GM23338 (cell line): ENCODE results near the gene TPM2. TPM values are rescaled to one million over a fixed set of nuclear protein-coding genes. Genes with fewer than 3 reads are reported as not detected.

Experiments used
- ATAC-seq: fragments of 200-7000 bp; cut with Tn5 transposase; 3 replicates; pipeline ENCODE4 v1.9.1; 2020
- DNase-seq: peaks from one replicate; pipeline ENCODE4 v3.0.0-alpha.2; 2015; ENCODE audit warnings: low spot score
- H2AFZ ChIP-seq: fragments of 200-600 bp; sonication (generic); 2 replicates; pipeline ENCODE4 v1.8.0; 2016; ENCODE audit warnings: antibody characterized with exemption, mild to moderate bottlenecking, moderate library complexity
- H3F3A ChIP-seq: fragments of 200-600 bp; sonication (generic); replicated peaks from 2 replicates; pipeline ENCODE4 v1.8.0; 2017; ENCODE audit warnings: antibody characterized with exemption, mixed run types, low read depth
- H3K27ac ChIP-seq: fragments of 200-600 bp; sonication (generic); 2 replicates; pipeline ENCODE4 v1.6.1; 2016; ENCODE audit warnings: low read depth
- H3K27me3 ChIP-seq: fragments of 200-600 bp; sonication (generic); 2 replicates; pipeline ENCODE4 v1.8.0; 2016; ENCODE audit warnings: mild to moderate bottlenecking, mixed run types, moderate library complexity; ENCODE audit not compliant: insufficient read depth
- H3K36me3 ChIP-seq: fragments of 200-600 bp; sonication (generic); 2 replicates; pipeline ENCODE4 v1.8.0; 2016; ENCODE audit warnings: mild to moderate bottlenecking; ENCODE audit not compliant: insufficient read depth
- H3K4me1 ChIP-seq: fragments of 200-600 bp; sonication (generic); 2 replicates; pipeline ENCODE4 v1.8.0; 2016; ENCODE audit warnings: mild to moderate bottlenecking, moderate library complexity; ENCODE audit not compliant: insufficient read depth
- H3K4me2 ChIP-seq: fragments of 200-600 bp; sonication (generic); 2 replicates; pipeline ENCODE4 v1.7.1; 2017; ENCODE audit warnings: mixed run types
- H3K4me3 ChIP-seq: fragments of 200-600 bp; sonication (generic); 2 replicates; pipeline ENCODE4 v1.6.1; 2016; ENCODE audit warnings: mixed run types
- H3K79me2 ChIP-seq: fragments of 200-600 bp; sonication (generic); replicated peaks from 2 replicates; pipeline ENCODE4 v1.8.0; 2017; ENCODE audit warnings: mild to moderate bottlenecking; ENCODE audit not compliant: insufficient read depth
- H3K9me2 ChIP-seq: fragments of 200-600 bp; sonication (generic); 2 replicates; pipeline ENCODE4 v1.8.0; 2017; ENCODE audit not compliant: insufficient read depth
- H4K20me1 ChIP-seq: fragments of 200-600 bp; sonication (generic); replicated peaks from 2 replicates; pipeline ENCODE4 v1.8.0; 2017; ENCODE audit warnings: mild to moderate bottlenecking; ENCODE audit not compliant: insufficient read depth
- H3K27ac Mint-ChIP-seq: 2 replicates; pipeline ENCODE4 v1.8.0; 2020; ENCODE audit warnings: inconsistent platforms, mild to moderate bottlenecking, moderate library complexity, mixed read lengths
- H3K27me3 Mint-ChIP-seq: 3 replicates; pipeline ENCODE4 v1.8.0; 2022; ENCODE audit warnings: low read depth, mild to moderate bottlenecking, moderate library complexity, mixed read lengths, inconsistent platforms; ENCODE audit not compliant: insufficient read depth, poor library complexity
- H3K36me3 Mint-ChIP-seq: 3 replicates; pipeline ENCODE4 v1.8.0; 2021; ENCODE audit warnings: low read depth, mild to moderate bottlenecking, inconsistent platforms, moderate library complexity, mixed read lengths
- H3K4me1 Mint-ChIP-seq: 3 replicates; pipeline ENCODE4 v1.8.0; 2020; ENCODE audit warnings: mild to moderate bottlenecking, inconsistent platforms, mixed read lengths
- H3K4me3 Mint-ChIP-seq: 3 replicates; pipeline ENCODE4 v1.8.0; 2021; ENCODE audit warnings: moderate library complexity, mild to moderate bottlenecking, inconsistent platforms, mixed read lengths
- H3K9me3 Mint-ChIP-seq: 3 replicates; pipeline ENCODE4 v1.8.0; 2020; ENCODE audit warnings: moderate library complexity, mild to moderate bottlenecking, inconsistent platforms, mixed read lengths
- CREB1 ChIP-seq: fragments of 250-450 bp; sonication (Bioruptor Pico); IDR thresholded peaks from 2 replicates; pipeline ENCODE4 v1.5.0; 2020; ENCODE audit warnings: low read depth, mild to moderate bottlenecking, moderate library complexity
- JUNB ChIP-seq: IDR thresholded peaks from one replicate; pipeline ENCODE4 v1.6.1; 2016; ENCODE audit warnings: antibody characterized with exemption; ENCODE audit not compliant: unreplicated experiment
- POLR2AphosphoS5 ChIP-seq: IDR thresholded peaks from 2 replicates; pipeline ENCODE4 v1.6.1; 2016; ENCODE audit warnings: antibody characterized with exemption, low read depth
- ZNF114 ChIP-seq: fragments of 250-450 bp; sonication (Bioruptor Pico); IDR thresholded peaks from 2 replicates; pipeline ENCODE4 v1.5.0; 2020; ENCODE audit warnings: mild to moderate bottlenecking, moderate library complexity
- ZNF331 ChIP-seq: fragments of 250-450 bp; sonication (Bioruptor Pico); IDR thresholded peaks from 2 replicates; pipeline ENCODE4 v1.5.0; 2020; ENCODE audit warnings: low read depth, mild to moderate bottlenecking, moderate library complexity
- polyA plus RNA-seq: library from polyadenylated mRNA; unstranded; fragments of >200 nt; fragmentation: Nextera tagmentation; extraction: Ambion mirVana; gene quantifications from 2 replicates; pipeline ENCODE4 v1.2.1, GENCODE V29; 2016
- total RNA-seq: library from RNA; depleted of rRNA; stranded (reverse); fragments of >200 nt; shearing (Covaris generic); gene quantifications from 2 replicates; pipeline ENCODE4 v1.2.3, GENCODE V29; 2014
- TF ChIP-seq, protein P1 (sequence below): IDR thresholded peaks from 2 replicates; pipeline ENCODE4 v1.6.1; 2016; ENCODE audit warnings: antibody characterized with exemption

TPM2 gene
- total and polyA plus RNA-seq, 2 experiments from 2014 or later: 116 to 488 TPM

DNA sequence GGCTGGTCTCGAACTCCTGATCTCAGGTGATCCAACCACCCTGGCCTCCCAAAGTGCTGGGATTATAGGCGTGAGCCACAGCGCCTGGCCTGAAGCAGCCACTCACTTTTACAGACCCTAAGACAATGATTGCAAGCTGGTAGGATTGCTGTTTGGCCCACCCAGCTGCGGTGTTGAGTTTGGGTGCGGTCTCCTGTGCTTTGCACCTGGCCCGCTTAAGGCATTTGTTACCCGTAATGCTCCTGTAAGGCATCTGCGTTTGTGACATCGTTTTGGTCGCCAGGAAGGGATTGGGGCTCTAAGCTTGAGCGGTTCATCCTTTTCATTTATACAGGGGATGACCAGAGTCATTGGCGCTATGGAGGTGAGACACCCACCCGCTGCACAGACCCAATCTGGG is 14.5 kb downstream of the TPM2 start:
- Mint-ChIP-seq H3K4me3 (peak overlapping the region; percentile 78), H3K27me3 (peaks cover 22% of the 10 kb centered on the region), H3K36me3 (no peaks in the 10 kb centered on the region), H3K9me3 (no peaks in the 10 kb centered on the region), H3K27ac (no peak overlapping the region), H3K4me1 (peaks cover 15% of the 10 kb centered on the region)
- ATAC-seq: peak; percentile 27
- peak overlapping the region; percentile 74 for H3K4me3 ChIP-seq
- no peaks in the 10 kb centered on the region for H3K36me3 ChIP-seq
- peak overlapping the region; percentile 98; the same call in 1 of the 2 replicates for H2AFZ ChIP-seq
- TF ChIP-seq JUNB (no peak), POLR2AphosphoS5 (no peak)
- peak overlapping the region; percentile 77 for H3K4me2 ChIP-seq
- H3F3A ChIP-seq: 0 out of 2 replicates have a peak, but pooled peaks cover 8% of the 10 kb centered on the region
- H3K27ac ChIP-seq: no peak overlapping the region
- no peaks in the 10 kb centered on the region for H3K79me2 ChIP-seq
- no peaks in the 10 kb centered on the region for H4K20me1 ChIP-seq
- H3K9me2 ChIP-seq: no peaks in the 10 kb centered on the region
- peaks cover 5% of the 10 kb centered on the region; the same call in 1 of the 2 replicates for H3K4me1 ChIP-seq
- peak; percentile 72 for DNase-seq
- peaks cover 20% of the 10 kb centered on the region for H3K27me3 ChIP-seq

DNA sequence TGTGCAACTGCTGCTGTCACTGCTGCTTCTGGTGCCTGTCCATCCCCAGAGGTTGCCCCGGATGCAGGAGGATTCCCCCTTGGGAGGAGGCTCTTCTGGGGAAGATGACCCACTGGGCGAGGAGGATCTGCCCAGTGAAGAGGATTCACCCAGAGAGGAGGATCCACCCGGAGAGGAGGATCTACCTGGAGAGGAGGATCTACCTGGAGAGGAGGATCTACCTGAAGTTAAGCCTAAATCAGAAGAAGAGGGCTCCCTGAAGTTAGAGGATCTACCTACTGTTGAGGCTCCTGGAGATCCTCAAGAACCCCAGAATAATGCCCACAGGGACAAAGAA is 15.7 kb downstream of the TPM2 start:
- DNase-seq (no peak), ATAC-seq (no peak)
- Mint-ChIP-seq H3K27me3 (peaks cover 16% of the 10 kb centered on the region), H3K27ac (no peak overlapping the region), H3K36me3 (no peaks in the 10 kb centered on the region), H3K4me1 (peaks cover 10% of the 10 kb centered on the region), H3K9me3 (no peaks in the 10 kb centered on the region), H3K4me3 (no peak overlapping the region)
- H3K27me3 ChIP-seq: peaks cover 20% of the 10 kb centered on the region
- no peak overlapping the region for H3K4me3 ChIP-seq
- TF ChIP-seq, protein P1, sequence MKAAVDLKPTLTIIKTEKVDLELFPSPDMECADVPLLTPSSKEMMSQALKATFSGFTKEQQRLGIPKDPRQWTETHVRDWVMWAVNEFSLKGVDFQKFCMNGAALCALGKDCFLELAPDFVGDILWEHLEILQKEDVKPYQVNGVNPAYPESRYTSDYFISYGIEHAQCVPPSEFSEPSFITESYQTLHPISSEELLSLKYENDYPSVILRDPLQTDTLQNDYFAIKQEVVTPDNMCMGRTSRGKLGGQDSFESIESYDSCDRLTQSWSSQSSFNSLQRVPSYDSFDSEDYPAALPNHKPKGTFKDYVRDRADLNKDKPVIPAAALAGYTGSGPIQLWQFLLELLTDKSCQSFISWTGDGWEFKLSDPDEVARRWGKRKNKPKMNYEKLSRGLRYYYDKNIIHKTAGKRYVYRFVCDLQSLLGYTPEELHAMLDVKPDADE: no peak
- TF ChIP-seq JUNB: no peak
- no peak for TF ChIP-seq ZNF114 (CRISPR knock-in tag)
- H3K27ac ChIP-seq: no peak overlapping the region
- no peaks in the 10 kb centered on the region for H4K20me1 ChIP-seq
- H2AFZ ChIP-seq: no peak overlapping the region
- no peaks in the 10 kb centered on the region for H3K36me3 ChIP-seq
- H3K4me1 ChIP-seq: peaks cover 5% of the 10 kb centered on the region; the same call in 1 of the 2 replicates
- H3F3A ChIP-seq: 0 out of 2 replicates have a peak, but pooled peaks cover 7% of the 10 kb centered on the region
- no peak overlapping the region for H3K4me2 ChIP-seq
- no peaks in the 10 kb centered on the region for H3K79me2 ChIP-seq
- H3K9me2 ChIP-seq: no peaks in the 10 kb centered on the region

DNA sequence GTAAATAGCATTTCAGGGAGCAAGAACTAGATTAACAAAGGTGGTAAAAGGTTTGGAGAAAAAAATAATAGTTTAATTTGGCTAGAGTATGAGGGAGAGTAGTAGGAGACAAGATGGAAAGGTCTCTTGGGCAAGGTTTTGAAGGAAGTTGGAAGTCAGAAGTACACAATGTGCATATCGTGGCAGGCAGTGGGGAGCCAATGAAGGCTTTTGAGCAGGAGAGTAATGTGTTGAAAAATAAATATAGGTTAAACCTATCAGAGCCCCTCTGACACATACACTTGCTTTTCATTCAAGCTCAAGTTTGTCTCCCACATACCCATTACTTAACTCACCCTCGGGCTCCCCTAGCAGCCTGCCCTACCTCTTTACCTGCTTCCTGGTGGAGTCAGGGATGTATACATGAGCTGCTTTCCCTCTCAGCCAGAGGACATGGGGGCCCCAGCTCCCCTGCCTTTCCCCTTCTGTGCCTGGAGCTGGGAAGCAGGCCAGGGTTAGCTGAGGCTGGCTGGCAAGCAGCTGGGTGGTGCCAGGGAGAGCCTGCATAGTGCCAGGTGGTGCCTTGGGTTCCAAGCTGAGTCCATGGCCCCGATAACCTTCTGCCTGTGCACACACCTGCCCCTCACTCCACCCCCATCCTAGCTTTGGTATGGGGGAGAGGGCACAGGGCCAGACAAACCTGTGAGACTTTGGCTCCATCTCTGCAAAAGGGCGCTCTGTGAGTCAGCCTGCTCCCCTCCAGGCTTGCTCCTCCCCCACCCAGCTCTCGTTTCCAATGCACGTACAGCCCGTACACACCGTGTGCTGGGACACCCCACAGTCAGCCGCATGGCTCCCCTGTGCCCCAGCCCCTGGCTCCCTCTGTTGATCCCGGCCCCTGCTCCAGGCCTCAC is 16.3 kb downstream of the TPM2 start, which contains the start of gene CA9:
TSS of gene CA9 (plus strand) at position 797 of the 893 bp plus-strand sequence. CDS start at position 829, 32 bp downstream.
- Histone ChIP-seq H3K36me3 (no peaks in the 10 kb centered on the region), H3F3A (0 out of 2 replicates have a peak, but pooled peaks cover 7% of the 10 kb centered on the region), H3K9me2 (peaks cover 5% of the 10 kb centered on the region), H3K4me2 (no peak within 1 kb of the TSS), H3K27me3 (peaks cover 20% of the 10 kb centered on the region), H3K4me1 (peaks cover 5% of the 10 kb centered on the region; the same call in 1 of the 2 replicates), H3K79me2 (no peaks in the 10 kb centered on the region), H4K20me1 (no peaks in the 10 kb centered on the region), H3K27ac (no peak within 1 kb of the TSS), H3K4me3 (no peak within 1 kb of the TSS), H2AFZ (no peak within 1 kb of the TSS)
- peak within 1 kb of the TSS; percentile 78 for H3K4me3 Mint-ChIP-seq
- DNase-seq (no peak), ATAC-seq (no peak)
- peaks cover 15% of the 10 kb centered on the region for H3K27me3 Mint-ChIP-seq
- H3K36me3 Mint-ChIP-seq: no peaks in the 10 kb centered on the region
- no peaks in the 10 kb centered on the region for H3K9me3 Mint-ChIP-seq
- H3K4me1 Mint-ChIP-seq: peaks cover 10% of the 10 kb centered on the region
- no peak within 1 kb of the TSS for H3K27ac Mint-ChIP-seq
- TF ChIP-seq, protein P1: no peak
- TF ChIP-seq ZNF331 (CRISPR knock-in tag) (no peak), CREB1 (CRISPR knock-in tag) (no peak), JUNB (no peak)
